ENCODE data around the gene TM4SF4.

DNA sequence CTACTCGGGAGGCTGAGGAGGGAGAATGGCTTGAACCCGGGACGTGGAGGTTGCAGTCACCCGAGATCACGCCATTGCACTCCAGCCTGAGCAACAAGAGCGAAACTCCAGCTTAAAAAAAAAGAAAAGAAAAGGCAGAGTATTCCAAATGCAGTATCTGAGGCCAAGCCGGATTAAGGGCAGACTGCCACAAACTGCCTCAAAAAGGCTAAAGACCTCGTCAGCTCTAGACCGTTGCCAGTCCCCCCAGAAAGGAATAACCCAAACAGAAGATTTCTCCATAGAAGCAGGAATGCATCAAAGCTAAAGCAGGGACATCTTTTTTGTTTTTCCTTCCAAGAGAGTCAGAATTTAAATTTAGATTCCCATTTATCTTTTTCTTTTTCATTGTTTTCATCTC lies 72.9 kb downstream of the TM4SF4 start:
- TF ChIP-seq, protein P1, sequence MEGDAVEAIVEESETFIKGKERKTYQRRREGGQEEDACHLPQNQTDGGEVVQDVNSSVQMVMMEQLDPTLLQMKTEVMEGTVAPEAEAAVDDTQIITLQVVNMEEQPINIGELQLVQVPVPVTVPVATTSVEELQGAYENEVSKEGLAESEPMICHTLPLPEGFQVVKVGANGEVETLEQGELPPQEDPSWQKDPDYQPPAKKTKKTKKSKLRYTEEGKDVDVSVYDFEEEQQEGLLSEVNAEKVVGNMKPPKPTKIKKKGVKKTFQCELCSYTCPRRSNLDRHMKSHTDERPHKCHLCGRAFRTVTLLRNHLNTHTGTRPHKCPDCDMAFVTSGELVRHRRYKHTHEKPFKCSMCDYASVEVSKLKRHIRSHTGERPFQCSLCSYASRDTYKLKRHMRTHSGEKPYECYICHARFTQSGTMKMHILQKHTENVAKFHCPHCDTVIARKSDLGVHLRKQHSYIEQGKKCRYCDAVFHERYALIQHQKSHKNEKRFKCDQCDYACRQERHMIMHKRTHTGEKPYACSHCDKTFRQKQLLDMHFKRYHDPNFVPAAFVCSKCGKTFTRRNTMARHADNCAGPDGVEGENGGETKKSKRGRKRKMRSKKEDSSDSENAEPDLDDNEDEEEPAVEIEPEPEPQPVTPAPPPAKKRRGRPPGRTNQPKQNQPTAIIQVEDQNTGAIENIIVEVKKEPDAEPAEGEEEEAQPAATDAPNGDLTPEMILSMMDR (conservative IDR thresholded peaks at IDR 0.05): no peak
- TF ChIP-seq ZFX (IDR thresholded peaks at IDR 0.05): no peak

All from C4-2B (cell line).